ENCODE data around the gene MIS12.

Gene MIS12

GRCh38 chr17:5486206-5487124 lies at the start of gene MIS12:
MIS12 (plus strand) TSS chr17:5486566; CDS start chr17:5488863, 2,297 bp downstream.
- peak; percentile 98 to 99 for DNase-seq

- no peak for DNase-seq
These were observed 48.5 kb upstream of the MIS12 start for GRCh38 chr17:5437721-5438317.

- DNase-seq = peak; percentile 90 to 100
These were observed 47.5 kb upstream of the MIS12 start, which contains the start of gene C1QBP for GRCh38 chr17:5438716-5439445. C1QBP (minus strand) TSS chr17:5439155; CDS start chr17:5439073, 82 bp downstream.

- DNase-seq = no peak
These were observed 47.0 kb upstream of the MIS12 start for GRCh38 chr17:5439446-5439764.

- DNase-seq = no peak
These were observed 42.6 kb upstream of the MIS12 start for GRCh38 chr17:5443728-5444127.

- DNase-seq = no peak
These were observed 42.2 kb upstream of the MIS12 start for GRCh38 chr17:5444209-5444608.

GRCh38 chr17:5446786-5447185 lies 39.6 kb upstream of the MIS12 start:
- DNase-seq = no peak

GRCh38 chr17:5464717-5465507 lies 21.5 kb upstream of the MIS12 start:
- no peak for DNase-seq

- DNase-seq = no peak
These were observed 20.1 kb upstream of the MIS12 start for GRCh38 chr17:5466295-5466694.

- DNase-seq = no peak
These were observed 18.9 kb upstream of the MIS12 start for GRCh38 chr17:5467416-5467815.

- DNase-seq = no peak
These were observed 18.3 kb upstream of the MIS12 start for GRCh38 chr17:5468075-5468473.

GRCh38 chr17:5472511-5472910 lies 13.9 kb upstream of the MIS12 start:
- DNase-seq = no peak

- DNase-seq = no peak
These were observed 12.5 kb upstream of the MIS12 start for GRCh38 chr17:5473906-5474305.

- DNase-seq = no peak
These were observed 7.4 kb upstream of the MIS12 start for GRCh38 chr17:5478992-5479391.

GRCh38 chr17:5480962-5481361 lies 5.4 kb upstream of the MIS12 start:
- DNase-seq = no peak

GRCh38 chr17:5481451-5481850 lies 4.9 kb upstream of the MIS12 start:
- DNase-seq = no peak

GRCh38 chr17:5485270-5486205 lies 828 bp upstream of the MIS12 start, which contains the start of gene DERL2:
DERL2 (minus strand) TSS chr17:5486178; CDS start chr17:5486161, 17 bp downstream.
- peak; percentile 2 to 13 for DNase-seq

- no peak for DNase-seq
These were observed 2.4 kb downstream of the MIS12 start for GRCh38 chr17:5488752-5489151.

GRCh38 chr17:5492970-5493369 lies 6.6 kb downstream of the MIS12 start:
- DNase-seq = no peak

GRCh38 chr17:5499476-5500231 lies 13.3 kb downstream of the MIS12 start:
- DNase-seq = no peak

GRCh38 chr17:5500247-5500588 lies 13.9 kb downstream of the MIS12 start:
- DNase-seq = no peak

Data from inflammatory macrophage treated with lipopolysaccharide for 1 hour (primary cell).